Mesothelial cell of epicardium (in vitro differentiated cells): Measurements from ENCODE around the gene MTARC2. TPM values are rescaled to one million over a fixed set of nuclear protein-coding genes. Genes with fewer than 3 reads are reported as not detected.

Experiments
- DNase-seq, 2 experiments: peaks; one replicate each; pipeline ENCODE4 v3.0.0; 2021; ENCODE audit warnings: low spot score in 2 of 2; ENCODE audit not compliant: unreplicated experiment in 2 of 2
- H3K27ac Mint-ChIP-seq: 2 replicates; pipeline ENCODE4 v1.8.0; 2021; ENCODE audit warnings: mixed read lengths
- H3K27me3 Mint-ChIP-seq: 2 replicates; pipeline ENCODE4 v1.8.0; 2021; ENCODE audit warnings: low read depth, mixed read lengths
- H3K36me3 Mint-ChIP-seq: 2 replicates; pipeline ENCODE4 v1.8.0; 2021; ENCODE audit warnings: mixed read lengths
- H3K4me1 Mint-ChIP-seq: 2 replicates; pipeline ENCODE4 v1.8.0; 2021; ENCODE audit warnings: mixed read lengths
- H3K4me3 Mint-ChIP-seq: 2 replicates; pipeline ENCODE4 v1.8.0; 2021; ENCODE audit warnings: mild to moderate bottlenecking, moderate library complexity, mixed read lengths
- H3K9me3 Mint-ChIP-seq: 2 replicates; pipeline ENCODE4 v1.8.0; 2021; ENCODE audit warnings: mixed read lengths
- total RNA-seq: library from RNA; stranded (reverse); gene quantifications from 3 replicates; pipeline ENCODE4 v1.2.1, GENCODE V29; 2021
- TF ChIP-seq, protein P1 (sequence below): fragments of 200-600 bp; sonication (generic); IDR thresholded peaks from one replicate; pipeline ENCODE4 v1.5.0; 2021; ENCODE audit warnings: antibody characterized with exemption; ENCODE audit not compliant: unreplicated experiment

Gene MTARC2
- total RNA-seq, 1 donor from 2014 or later = 12.5 TPM

DNA sequence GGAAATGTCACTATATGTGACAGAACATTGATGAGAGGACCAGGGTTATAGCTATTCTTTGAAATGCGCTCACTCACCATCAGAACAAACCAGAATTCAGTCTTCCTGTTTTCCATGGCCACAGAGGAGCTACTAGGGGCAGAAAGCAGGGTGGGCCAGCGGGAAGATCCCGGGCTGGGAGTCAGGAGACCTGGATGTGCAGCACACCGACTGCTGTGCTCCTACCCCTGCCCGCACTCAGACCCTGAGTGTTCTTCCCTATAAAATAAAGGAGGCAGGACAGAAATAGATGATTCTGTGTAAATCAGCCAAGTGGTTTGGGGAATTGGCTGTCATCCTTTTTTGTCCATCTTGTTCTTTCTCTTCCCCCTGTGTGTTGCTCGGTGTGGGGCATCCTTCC lies 59.6 kb downstream of the MTARC2 start:
- peaks cover 32% of the 10 kb centered on the region for H3K4me1 Mint-ChIP-seq
- no peak overlapping the region for H3K4me3 Mint-ChIP-seq
- H3K36me3 Mint-ChIP-seq = peaks cover 6% of the 10 kb centered on the region
- H3K27ac Mint-ChIP-seq = no peak overlapping the region
- TF ChIP-seq, protein P1, sequence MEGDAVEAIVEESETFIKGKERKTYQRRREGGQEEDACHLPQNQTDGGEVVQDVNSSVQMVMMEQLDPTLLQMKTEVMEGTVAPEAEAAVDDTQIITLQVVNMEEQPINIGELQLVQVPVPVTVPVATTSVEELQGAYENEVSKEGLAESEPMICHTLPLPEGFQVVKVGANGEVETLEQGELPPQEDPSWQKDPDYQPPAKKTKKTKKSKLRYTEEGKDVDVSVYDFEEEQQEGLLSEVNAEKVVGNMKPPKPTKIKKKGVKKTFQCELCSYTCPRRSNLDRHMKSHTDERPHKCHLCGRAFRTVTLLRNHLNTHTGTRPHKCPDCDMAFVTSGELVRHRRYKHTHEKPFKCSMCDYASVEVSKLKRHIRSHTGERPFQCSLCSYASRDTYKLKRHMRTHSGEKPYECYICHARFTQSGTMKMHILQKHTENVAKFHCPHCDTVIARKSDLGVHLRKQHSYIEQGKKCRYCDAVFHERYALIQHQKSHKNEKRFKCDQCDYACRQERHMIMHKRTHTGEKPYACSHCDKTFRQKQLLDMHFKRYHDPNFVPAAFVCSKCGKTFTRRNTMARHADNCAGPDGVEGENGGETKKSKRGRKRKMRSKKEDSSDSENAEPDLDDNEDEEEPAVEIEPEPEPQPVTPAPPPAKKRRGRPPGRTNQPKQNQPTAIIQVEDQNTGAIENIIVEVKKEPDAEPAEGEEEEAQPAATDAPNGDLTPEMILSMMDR = no peak
- DNase-seq = no peak
- H3K9me3 Mint-ChIP-seq = peaks cover 4% of the 10 kb centered on the region
- H3K27me3 Mint-ChIP-seq = peaks cover 9% of the 10 kb centered on the region

DNA sequence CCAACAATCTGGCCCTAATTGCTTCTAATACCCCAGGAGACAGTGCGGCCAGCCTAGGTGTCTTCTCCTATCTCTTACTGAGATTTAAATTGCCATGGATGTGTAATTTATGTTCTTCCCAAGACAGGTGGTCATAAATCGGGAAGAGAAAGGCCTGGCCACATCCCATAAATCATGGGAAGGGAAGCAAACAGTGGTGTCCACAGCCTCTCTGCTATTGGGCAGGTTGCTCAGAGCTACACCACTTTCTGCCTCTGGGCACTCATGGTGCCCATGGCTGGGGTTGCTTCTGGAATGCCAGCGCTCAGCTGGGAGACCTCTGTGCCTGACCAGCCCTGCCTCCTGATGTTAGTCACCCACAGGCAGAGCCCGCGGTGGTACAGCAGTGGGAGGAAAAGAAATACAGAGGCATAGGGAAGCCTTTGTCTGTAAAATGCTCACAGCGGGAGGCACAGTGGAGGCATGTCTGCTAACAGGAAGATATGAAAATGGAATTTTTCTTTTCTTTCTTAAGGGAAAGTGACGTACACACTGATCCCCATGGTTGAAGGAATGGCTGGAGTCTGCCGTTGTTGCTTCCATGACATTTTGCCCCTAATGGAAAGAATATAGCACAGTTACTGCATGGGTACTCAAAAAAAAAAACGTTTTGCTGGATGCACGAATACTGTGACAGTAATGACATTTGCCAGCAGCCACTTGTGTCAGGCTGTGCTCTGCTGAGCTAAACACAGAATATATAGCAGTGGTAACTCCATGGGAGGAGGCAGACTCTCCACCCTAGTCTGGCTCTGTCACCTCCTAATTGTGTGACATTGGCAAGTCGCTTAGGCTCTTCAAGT lies 60.4 kb downstream of the MTARC2 start:
- peaks cover 32% of the 10 kb centered on the region for H3K4me1 Mint-ChIP-seq
- H3K36me3 Mint-ChIP-seq = peaks cover 14% of the 10 kb centered on the region
- H3K27me3 Mint-ChIP-seq = peaks cover 9% of the 10 kb centered on the region
- TF ChIP-seq, protein P1 = no peak
- no peak overlapping the region for H3K4me3 Mint-ChIP-seq
- H3K9me3 Mint-ChIP-seq = peaks cover 4% of the 10 kb centered on the region
- H3K27ac Mint-ChIP-seq = peak overlapping the region; percentile 73
- no peak for DNase-seq

DNA sequence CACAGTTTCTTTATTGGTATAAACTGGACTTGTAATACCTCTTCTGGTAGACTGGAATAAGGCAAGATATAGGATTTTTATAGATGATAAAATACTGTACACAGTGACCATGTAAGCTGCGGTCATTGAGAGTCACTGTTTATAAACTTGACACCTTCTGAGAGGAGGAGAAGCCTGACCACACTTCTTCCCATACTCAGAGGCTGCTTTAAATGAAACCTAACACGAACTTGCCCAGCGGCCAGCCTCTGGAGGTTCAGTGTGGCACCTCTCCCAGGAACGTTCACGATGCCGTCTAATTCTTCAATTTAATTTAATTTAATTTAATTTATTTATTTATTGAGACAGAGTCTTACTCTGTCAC lies 61.0 kb downstream of the MTARC2 start:
- H3K4me3 Mint-ChIP-seq = no peak overlapping the region
- TF ChIP-seq, protein P1 = no peak
- H3K9me3 Mint-ChIP-seq = peaks cover 4% of the 10 kb centered on the region
- H3K27ac Mint-ChIP-seq = no peak overlapping the region
- DNase-seq = no peak
- peaks cover 16% of the 10 kb centered on the region for H3K36me3 Mint-ChIP-seq
- H3K4me1 Mint-ChIP-seq = peaks cover 32% of the 10 kb centered on the region
- peaks cover 9% of the 10 kb centered on the region for H3K27me3 Mint-ChIP-seq

DNA sequence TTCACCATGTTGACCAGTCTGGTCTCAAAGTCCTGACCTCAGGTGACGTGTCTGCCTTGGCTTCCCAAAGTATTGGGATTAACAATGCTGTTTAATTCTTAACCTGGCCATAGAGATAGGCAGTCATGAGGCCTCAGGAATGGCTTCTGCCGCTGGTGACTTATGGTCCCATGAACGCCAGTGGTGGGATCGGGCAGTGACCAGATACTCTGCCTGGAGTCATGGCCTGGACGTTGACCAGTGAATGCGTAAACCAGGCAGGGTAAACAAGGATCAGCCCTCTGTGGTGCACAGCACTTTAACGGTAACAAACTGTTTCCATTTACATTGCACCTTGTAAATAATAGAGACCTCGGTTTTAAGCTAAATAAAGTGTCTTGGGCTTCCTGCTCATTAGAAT lies 61.6 kb downstream of the MTARC2 start:
- H3K9me3 Mint-ChIP-seq = peaks cover 4% of the 10 kb centered on the region
- peaks cover 7% of the 10 kb centered on the region for H3K27me3 Mint-ChIP-seq
- H3K27ac Mint-ChIP-seq = no peak overlapping the region
- TF ChIP-seq, protein P1 = no peak
- no peak overlapping the region for H3K4me3 Mint-ChIP-seq
- H3K36me3 Mint-ChIP-seq = peaks cover 16% of the 10 kb centered on the region
- no peak for DNase-seq
- peaks cover 32% of the 10 kb centered on the region for H3K4me1 Mint-ChIP-seq

DNA sequence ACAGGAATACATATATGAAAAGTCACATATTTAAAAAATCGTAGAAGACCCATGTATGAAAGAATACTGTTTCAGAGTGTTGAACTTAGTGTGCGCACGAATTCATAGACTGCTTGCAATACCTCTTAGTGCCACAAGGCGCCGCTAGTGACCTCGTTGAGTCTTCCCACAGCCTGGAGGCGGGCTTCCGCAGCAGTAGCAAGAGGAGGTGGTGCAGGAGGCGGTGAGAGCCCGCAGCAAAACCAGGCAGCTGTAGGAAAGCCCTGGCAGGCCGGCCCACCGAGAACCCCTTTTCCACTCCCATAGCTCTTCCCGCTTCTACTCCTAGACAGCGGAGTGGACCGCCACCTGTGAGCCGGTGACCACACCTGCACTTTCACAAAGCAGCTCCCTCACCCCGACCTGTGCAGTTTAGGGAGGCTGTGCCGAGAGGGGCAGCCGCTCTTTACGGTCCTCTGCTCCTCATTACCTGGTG lies 62.1 kb downstream of the MTARC2 start:
- H3K9me3 Mint-ChIP-seq = peaks cover 4% of the 10 kb centered on the region
- peaks cover 32% of the 10 kb centered on the region for H3K4me1 Mint-ChIP-seq
- H3K36me3 Mint-ChIP-seq = peaks cover 14% of the 10 kb centered on the region
- peak overlapping the region; percentile 60 for H3K4me3 Mint-ChIP-seq
- DNase-seq = peak; percentile 66 to 81
- H3K27me3 Mint-ChIP-seq = peaks cover 7% of the 10 kb centered on the region
- TF ChIP-seq, protein P1 = peak; percentile 93
- no peak overlapping the region for H3K27ac Mint-ChIP-seq
